ENCODE data around the gene VASP.

Gene VASP

DNA sequence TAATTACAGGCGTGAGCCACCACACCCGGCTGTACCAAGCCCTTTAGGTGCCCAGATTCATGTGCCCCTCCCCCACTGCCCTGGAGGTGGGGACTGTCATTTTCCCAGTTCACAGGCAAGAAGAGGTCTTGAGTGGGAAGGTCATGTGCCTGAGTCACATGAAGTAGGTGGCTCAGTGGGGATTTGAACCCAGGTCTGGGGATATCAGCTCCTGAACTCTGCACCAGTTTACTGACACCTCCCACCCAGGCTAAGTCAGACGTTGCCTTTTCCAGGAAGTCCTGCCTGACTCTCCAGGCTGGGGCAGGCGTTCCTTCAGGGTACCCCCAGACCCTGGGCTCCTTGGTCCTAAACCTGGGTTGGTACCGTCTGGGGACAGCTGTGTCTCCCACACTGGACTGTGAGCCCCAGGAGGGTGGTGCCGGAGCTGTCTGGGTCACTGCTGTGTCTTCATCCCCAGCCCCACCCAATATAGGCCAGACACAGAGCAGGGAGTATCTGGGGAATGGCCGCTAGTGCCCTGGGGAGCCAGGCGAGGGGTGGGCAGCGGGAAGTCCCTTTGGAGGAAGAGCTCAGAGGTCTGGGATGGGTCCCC lies 8.6 kb downstream of the VASP start:
- no peak for DNase-seq (ENCODE audit: low read depth)

DNA sequence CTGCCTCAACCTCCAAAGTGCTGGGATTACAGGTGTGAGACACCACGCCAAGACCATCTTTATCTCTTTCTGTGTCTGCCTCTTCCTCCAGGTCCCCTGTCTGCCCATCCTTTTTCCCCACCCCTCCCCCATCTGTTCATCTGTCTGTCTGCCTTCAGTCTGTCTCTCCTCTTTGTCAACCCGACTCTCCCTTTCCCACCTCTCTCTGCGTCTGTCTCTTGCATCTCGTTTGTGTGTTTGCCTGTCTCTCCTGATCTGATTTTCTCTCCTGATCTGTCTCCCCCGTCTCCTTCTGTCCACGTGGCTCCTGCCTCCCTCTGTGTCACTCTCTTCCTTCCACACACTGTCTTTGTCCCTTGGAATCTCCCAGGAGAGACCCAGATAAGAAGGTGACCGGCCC lies 10.0 kb downstream of the VASP start:
- no peak for DNase-seq (ENCODE audit: low read depth)

DNA sequence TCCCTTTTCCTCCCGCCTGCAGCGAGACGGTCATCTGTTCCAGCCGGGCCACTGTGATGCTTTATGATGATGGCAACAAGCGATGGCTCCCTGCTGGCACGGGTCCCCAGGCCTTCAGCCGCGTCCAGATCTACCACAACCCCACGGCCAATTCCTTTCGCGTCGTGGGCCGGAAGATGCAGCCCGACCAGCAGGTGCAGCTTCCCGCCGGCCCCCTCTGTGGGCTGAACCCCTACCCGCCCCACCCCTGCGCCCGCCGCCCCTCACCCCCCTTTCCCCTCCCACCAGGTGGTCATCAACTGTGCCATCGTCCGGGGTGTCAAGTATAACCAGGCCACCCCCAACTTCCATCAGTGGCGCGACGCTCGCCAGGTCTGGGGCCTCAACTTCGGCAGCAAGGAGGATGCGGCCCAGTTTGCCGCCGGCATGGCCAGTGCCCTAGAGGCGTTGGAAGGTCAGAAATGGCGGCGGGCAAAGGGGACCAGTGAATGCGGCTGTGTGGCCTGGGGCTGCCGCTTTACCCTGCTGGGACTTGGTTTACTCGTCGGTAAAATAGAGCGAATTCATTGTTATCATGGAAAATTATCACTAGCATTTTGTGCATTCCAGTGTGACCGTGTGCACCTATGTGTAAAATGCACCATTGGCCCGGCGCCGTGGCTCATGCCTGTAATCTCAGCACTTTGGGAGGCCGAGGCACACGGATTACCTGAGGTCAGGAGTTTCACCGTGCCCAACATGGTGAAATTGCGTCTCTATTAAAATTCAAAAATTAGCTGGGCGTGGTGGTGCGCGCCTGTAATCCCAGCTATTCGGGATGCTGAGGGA lies 10.6 kb downstream of the VASP start:
- no peak for DNase-seq (ENCODE audit: low read depth)

DNA sequence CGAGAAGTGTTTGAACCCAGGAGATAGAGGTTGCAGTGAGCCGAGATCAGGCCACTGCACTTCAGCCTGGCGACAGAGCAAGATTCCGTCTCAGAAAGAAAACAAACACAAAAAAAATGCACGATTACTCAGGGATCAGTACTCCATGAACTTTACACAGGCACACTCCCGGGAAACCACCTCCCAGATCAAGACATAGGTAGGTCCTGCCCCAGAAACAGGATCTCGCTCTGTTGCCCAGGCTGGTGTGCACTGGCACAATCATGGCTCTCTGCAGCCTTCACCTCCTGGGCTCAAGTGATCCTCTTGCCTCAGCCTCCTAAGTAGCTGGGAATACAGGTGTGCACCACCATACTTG lies 11.2 kb downstream of the VASP start:
- no peak for DNase-seq (ENCODE audit: low read depth)

DNA sequence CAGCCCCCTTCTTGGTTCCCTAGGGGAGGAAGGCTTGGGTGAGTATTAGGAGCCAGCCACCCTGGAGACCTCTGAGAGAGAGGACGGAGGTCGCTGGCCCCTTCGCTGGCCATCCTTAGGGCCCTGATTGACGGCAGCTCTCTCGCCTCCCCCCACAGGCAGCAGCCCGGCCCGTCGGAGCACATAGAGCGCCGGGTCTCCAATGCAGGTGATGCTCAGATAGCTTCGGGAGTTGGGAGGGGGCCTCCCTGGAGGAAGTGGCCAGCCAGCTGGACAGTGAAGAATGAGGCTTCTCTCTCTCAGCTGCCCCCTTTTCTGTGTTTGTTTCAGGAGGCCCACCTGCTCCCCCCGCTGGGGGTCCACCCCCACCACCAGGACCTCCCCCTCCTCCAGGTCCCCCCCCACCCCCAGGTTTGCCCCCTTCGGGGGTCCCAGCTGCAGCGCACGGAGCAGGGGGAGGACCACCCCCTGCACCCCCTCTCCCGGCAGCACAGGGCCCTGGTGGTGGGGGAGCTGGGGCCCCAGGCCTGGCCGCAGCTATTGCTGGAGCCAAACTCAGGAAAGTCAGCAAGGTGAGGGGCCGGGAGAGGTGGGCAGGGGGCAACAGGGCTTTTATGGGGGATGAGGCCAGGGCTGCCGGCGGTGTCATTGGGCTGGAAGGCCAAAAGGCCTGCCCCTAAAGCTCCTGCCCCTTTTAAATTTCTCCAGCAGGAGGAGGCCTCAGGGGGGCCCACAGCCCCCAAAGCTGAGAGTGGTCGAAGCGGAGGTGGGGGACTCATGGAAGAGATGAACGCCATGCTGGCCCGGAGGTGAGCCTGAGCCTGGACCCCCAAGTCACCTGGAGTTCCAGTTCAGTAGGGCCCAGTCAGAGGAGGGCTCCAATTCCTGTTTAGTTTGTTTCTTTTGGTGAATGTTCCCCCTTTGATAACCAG lies 15.0 kb downstream of the VASP start:
- DNase-seq (ENCODE audit: low read depth), result no peak

- DNase-seq (ENCODE audit: low read depth), result peak; percentile 71
Measured at GRCh38 chr19:45523642-45524256, 16.5 kb downstream of the VASP start.

GRCh38 chr19:45524575-45525129 lies 17.4 kb downstream of the VASP start:
- no peak for DNase-seq (ENCODE audit: low read depth)

- no peak for DNase-seq (ENCODE audit: low read depth)
Measured at GRCh38 chr19:45526143-45526542, 18.9 kb downstream of the VASP start.

GRCh38 chr19:45526971-45527370 lies 19.7 kb downstream of the VASP start:
- no peak for DNase-seq (ENCODE audit: low read depth)

- DNase-seq (ENCODE audit: low read depth), result no peak
Measured at GRCh38 chr19:45527731-45528130, 20.5 kb downstream of the VASP start.

GRCh38 chr19:45528149-45528743 lies 21.0 kb downstream of the VASP start:
- DNase-seq (ENCODE audit: low read depth), result no peak

- no peak for DNase-seq (ENCODE audit: low read depth)
Measured at GRCh38 chr19:45528744-45529419, 21.6 kb downstream of the VASP start.

DNA sequence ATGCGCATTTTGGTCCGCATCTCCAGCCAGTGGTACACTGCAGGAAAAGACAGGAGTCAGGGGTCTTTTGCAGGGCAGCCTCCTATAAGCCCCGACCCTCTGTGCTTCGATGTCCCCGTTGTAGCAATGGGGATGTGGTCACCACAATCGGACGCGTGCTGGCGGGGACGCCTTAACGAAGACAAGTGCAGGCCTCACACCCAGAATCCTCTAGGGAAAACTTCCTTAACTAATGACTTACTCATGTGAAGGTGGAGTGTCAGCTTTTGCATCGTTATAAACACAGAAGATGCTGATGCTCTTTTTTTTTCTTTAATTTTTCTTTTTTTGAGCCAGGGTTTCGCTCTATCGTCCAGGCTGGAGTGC lies 22.1 kb downstream of the VASP start:
- DNase-seq (ENCODE audit: low read depth), result no peak

- DNase-seq (ENCODE audit: low read depth), result no peak
Measured at GRCh38 chr19:45531349-45531748, 24.1 kb downstream of the VASP start.

DNA sequence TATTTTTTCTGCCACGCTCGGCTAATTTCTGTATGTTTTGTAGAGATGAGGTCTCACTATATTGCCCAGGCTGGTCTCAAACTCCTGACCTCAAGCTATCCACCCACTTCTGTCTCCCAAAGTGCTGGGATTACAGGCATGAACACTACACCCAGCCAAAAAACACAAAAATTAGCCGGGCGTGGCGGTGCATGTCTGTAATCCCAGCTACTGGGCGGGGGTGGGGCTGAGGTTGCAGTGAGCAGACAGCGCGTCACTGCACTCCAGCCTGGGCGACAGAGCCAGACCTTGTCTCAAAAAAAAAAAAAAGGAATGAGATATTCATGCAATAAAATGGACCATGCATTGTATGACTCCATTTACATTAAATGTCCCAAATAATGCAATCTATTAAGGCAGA lies 32.2 kb downstream of the VASP start:
- no peak for DNase-seq (ENCODE audit: low read depth)

GRCh38 chr19:45542234-45542668 lies 35.0 kb downstream of the VASP start:
- no peak for DNase-seq (ENCODE audit: low read depth)

- no peak for DNase-seq (ENCODE audit: low read depth)
Measured at GRCh38 chr19:45547211-45547770, 40.0 kb downstream of the VASP start.

GRCh38 chr19:45547965-45548609 lies 40.8 kb downstream of the VASP start:
- DNase-seq (ENCODE audit: low read depth), result no peak

- no peak for DNase-seq (ENCODE audit: low read depth)
Measured at GRCh38 chr19:45553464-45553863, 46.2 kb downstream of the VASP start.

- no peak for DNase-seq (ENCODE audit: low read depth)
Measured at GRCh38 chr19:45554481-45554880, 47.2 kb downstream of the VASP start.
